Umbilical cord (tissue), 2 donors: ENCODE data around the gene ACSM2A. TPM values are rescaled to one million over a fixed set of nuclear protein-coding genes. Genes with fewer than 3 reads are reported as not detected.
"Not testable (repeated sequence)": the region's sequence is repeated elsewhere in the genome, so short reads cannot be mapped to it uniquely, and the experiment has no call there.

Experiments used
- DNase-seq: peaks from one replicate; pipeline ENCODE4 v3.0.0-alpha.2; 2015; ENCODE audit warnings: low spot score
- total RNA-seq: library from RNA; depleted of rRNA; stranded (reverse); fragments of >200 nt; gene quantifications from one replicate; pipeline ENCODE4 v1.2.3, GENCODE V29; 2014; ENCODE audit warnings: low replicate concordance; ENCODE audit not compliant: insufficient read depth

The ACSM2A gene
- total RNA-seq, 1 donor from 2014 or later, result 5.1 TPM

DNA sequence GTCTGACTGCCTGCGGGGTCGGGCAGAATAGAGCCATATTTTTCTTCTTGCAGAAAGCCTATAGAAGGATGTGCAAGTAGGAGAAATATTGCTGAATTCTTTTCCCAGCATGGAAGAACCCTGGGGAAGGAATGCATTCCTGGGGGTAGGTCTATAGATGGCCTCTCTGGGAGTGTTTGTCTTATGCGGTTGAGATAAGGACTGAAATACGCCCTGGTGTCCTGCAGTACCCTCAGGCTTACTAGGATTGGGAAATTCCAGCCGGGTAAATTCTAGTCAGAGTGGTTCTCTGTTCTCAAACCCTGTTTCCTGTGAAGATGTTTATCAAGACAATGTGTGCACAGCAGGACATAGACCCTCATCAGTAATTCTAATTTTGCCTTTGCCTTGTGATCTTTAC lies 2.3 kb downstream of the ACSM2A start:
- not testable (repeated sequence) for DNase-seq

DNA sequence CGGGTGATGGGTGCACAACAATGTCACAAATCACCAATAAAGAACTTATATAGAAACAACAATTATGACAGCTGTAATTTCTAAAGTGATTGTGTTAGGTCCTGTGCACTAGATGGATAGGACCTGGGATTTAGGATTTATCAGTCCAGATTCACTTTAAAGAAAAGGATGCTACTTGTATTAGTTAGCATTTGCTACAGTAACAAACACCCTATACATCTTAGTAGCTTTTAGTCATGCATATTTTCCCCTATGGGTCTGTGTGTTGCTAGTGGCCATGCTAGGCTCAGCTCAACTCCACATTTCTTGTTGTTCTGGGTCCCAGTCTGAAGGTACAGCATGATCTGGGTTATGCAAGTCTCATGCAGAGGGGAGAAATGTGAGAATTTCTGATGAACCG lies 7.9 kb downstream of the ACSM2A start:
- not testable (repeated sequence) for DNase-seq

DNA sequence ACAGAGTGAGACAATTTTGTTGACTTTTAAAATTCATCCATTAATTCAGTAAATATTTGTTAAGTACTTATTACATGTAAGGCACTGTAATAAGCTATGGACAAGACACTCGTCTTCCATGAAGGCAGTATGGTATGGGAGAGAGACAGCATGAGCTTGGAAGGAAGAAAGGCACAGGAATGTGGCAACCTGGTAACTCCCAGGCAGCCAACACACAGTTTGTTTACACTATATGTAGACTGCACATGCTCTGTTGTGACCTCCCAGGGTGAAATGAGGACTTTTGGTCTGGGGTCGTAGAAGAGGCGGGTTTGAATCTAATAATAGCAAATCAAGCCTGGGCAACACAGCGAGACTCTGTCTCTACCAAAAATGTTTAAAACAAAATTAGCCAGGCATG lies 9.0 kb downstream of the ACSM2A start:
- DNase-seq, result not testable (repeated sequence)

DNA sequence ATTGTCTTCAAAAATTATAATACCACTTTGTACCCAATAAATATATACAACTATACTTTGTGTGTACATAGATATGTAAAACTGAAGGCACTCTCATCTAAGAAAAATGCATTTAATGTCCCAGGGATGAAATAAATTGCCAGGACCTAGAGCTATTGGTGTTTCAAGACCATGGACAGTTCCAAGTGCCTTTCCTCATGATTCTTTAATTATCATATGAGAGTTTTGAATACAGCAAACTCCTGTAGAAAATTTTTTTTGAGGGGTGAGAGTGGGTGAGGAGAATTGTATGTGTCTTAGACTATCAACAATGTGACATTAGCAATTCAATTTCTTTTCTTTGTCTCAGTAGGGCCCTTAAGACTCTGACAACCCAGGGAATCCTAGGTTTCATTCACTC lies 17.6 kb downstream of the ACSM2A start:
- DNase-seq, result not testable (repeated sequence)

DNA sequence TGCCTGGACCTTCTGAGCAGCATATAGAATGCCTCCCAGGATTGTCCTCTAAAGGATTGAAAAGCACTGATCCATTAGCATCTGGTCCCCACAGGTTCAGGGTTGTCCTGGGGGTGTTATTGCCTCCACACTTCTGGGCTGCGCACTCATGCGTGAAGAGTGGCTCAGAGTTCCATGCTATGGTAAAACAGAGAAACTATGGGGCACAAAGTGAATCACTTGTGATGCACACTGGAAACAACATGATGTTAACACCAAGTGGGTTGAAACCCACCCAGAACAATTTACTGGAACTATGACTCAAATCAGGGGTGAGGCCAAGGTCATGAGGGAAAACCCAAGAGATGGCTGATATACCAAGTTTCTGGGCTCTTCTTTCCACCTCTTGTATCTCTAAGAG lies 18.6 kb downstream of the ACSM2A start:
- DNase-seq, result not testable (repeated sequence)

DNA sequence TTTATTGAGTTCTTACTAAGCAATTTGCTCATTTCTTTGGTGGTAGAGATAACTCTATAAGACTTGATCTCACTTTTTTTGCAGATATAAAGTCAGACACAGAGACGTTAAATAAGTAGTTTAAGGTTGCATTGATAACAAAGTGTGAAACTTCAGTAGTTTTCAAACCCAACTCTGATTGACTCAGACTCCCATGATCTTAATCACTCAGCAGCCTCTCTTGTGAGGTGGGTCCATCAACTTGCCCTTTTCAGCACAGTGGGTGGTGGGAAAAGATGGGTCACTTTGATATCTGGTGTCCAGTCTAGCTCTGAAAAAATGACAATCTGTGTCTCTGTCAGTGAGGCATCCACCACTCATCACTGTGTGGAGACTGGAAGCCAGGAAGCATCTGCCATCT lies 19.4 kb downstream of the ACSM2A start:
- DNase-seq, result not testable (repeated sequence)

DNA sequence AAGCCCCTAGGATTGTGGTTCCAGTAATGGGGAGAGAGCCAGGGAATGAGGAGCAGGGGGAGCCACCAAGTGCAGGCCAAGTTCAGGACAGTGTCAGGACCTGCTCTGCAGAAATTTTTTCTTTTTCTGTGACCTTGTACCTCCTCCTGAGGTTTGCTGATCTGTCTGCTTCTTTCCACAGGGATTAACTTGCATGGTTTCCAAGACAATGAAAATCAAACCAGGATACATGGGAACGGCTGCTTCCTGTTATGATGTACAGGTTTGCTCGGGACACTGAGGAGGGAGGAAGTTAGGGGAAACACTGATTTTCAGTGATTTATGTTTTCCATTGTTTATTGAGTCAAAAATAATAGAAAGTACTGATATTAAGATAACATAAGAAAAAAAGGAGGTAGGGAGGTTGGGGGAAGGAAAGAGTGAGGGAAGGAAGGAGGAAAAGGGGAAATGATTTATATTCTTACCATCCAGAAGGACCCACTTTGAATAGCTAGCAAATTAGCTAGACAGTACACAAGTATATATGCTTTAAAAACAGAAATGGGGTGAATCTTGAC lies 25.9 kb downstream of the ACSM2A start:
- DNase-seq, result not testable (repeated sequence)

DNA sequence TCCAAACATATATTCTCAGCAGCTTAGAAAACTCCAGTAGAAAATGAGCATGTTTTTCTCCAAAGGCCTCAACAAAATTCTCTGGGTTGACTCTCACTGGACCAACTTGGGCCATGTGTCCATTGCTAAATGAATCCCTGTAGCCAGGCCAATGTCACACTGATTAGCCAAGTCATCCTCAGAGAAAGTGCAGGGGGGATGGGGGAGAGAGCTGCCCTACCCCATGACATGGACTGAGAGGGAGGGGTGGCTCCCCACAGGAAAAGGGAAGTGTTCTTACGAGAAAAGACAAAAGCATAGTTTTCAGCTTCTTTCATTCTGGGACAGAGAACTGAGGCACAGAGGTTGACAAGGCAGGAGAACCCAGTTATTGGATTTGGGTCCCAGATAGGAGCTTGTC lies 32.7 kb downstream of the ACSM2A start:
- not testable (repeated sequence) for DNase-seq

DNA sequence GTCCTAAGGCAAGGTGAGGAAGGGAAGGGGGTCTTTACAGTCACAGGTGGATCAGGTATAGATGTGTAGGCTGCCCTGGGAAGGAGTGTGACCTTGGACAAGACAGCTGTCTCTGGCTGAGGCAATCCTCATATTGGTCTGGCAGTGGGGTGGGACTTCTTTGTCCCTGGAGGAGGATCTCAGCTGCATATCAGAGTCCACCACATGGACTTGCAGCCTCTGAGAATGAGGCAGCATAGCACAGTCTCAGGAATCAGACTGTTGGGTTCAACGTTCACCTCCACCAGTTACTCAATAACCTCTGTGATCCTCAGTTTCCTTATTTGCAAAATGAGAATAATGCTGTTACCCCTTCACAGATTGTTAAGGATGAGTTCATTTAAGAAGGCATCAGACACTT lies 33.4 kb downstream of the ACSM2A start:
- DNase-seq, result no peak

DNA sequence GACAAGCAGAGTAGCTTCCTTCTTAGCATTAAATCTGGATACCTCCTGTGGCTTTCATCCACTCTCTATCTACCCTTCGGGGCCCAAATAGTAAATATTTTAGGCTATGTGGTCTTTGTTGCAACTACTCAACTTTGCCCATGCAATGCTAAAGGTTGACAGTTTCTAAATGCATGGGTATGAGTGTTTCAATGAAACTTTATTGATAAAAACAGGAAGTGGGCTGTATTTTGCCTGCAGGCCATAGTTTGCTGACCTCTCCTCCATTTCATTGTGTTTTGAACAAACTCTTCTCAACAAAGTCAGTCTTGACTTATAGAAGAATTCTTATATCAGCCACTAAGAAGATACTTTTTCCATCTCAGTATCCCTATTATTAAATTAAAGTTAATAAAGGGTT lies 34.1 kb downstream of the ACSM2A start:
- DNase-seq, result no peak

DNA sequence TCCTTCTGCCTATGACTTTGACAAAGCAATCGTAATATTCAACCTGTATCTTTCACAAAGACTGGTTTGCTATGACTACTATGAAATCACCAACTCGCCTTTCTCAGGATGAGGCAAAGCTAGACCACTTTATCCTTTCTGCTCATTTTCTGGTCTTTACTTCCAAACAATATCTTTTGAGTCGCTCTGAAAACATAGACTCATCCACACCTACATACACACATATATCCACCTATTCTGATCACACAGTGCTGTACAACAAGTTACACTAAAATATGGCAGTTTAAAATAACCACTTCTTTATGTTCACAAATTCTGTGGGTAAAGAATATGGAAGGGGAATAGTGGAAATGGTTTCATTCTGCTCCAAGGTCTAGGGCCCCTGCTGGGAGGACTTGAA lies 39.7 kb downstream of the ACSM2A start:
- not testable (repeated sequence) for DNase-seq

DNA sequence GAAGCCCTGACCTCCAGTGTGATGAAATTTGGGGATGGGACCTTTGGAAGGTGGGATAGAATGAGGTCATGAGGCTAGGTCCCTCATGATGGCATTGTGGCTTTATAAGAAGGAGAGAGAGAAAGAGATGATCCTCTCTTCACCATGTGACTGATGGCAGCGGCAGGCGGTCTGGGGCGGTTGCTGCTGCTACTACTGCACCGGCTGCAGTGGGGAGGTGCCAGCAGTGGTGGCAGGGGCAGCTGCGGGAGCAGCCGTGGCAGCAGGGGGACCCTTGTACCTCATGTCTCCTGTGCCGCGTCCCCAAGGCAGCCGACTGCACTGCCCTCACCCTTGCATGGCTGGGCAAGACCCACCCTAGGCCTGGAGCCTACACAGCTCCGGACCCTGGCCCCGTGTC lies 40.1 kb downstream of the ACSM2A start:
- DNase-seq, result not testable (repeated sequence)

DNA sequence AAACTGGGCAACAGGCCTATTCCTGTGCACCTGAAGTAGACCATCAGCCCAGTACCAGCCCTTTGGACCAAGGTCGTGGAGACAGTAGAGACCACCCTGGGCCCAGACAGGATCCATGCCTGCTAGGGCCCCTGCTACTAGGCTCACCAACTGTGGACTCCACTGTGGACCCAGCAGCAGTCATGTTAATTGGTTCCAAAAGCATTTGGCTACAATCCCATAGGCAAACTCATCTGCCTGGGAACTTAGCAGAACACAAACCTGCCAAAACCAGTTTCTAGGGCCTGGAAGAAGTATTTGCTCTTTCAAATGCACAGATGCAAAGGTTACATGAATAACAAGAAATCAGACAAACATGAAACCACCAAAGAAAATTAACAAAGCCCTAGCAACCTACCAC lies 53.1 kb downstream of the ACSM2A start:
- no peak for DNase-seq

DNA sequence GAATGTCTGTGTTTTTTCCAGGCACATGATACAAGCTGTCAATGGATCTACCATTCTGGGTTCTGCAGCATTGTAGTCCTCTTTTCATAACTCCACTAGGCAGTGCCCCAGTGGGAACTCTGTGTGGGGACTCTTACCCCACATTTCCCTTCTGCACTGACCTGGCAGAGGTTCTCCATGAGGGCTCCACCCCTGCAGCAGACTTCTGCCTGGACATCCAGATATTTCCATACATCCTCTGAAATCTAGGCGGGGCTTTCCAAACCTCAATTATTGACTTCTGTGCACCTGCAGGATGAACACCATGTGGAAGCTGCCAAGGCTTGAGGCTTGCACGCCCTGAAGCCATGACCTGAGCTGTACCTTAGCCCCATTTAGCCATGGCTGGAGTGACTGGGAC lies 56.0 kb downstream of the ACSM2A start:
- no peak for DNase-seq

DNA sequence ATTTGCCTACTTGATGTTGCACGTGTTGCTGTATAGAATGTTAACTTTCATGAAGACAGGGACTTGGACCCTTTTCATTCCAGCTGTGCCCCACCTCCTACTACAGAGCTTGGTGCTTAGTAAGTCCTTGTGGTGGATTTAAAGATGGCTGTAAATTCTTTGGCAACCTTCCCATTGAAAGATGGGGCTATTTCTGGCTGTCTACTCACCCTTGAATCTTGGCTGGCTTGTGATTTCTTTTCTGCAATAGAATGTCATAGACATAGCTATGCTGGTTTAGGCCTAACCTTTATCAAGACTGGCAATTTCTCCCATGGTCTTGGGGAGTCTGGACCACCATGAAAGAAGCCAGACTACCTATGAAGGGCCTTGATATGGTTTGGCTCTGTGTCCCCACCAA lies 59.0 kb downstream of the ACSM2A start:
- no peak for DNase-seq

DNA sequence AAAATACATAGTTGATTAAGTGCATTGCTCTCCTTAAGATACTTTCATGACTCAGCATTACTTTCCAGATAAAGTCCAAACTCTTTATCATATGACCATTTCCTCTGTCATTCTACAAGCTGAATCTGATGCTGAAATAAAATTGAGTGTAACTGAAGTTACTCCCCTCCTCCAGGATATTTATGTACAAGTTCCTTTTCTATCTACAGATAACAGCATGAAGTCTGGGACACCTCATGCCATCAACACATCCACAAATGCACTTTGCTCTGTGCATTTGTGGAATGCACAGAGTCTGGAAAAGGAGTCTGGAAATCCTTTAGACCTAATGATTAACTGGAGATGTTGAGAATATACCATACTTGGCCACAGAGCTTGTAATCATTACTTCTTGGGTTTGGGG lies 64.4 kb downstream of the ACSM2A start:
- no peak for DNase-seq

DNA sequence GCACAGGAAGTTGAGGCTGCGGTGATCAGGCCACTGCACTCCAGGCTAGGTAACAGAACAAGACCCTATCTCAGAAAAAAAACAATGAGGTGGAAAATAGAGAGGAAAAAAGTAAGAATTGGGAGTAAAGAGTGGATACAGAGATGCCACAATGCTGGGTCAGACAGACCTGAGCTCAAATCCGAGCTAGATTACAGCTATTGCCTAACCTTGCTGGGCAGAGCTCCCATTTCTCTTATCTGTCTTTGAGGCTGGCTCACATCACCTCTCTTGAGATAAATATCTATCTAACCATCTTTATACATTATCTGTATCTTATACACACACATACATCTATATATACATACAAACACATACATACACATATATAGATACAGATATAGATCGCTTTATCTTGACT lies 65.8 kb downstream of the ACSM2A start:
- no peak for DNase-seq

DNA sequence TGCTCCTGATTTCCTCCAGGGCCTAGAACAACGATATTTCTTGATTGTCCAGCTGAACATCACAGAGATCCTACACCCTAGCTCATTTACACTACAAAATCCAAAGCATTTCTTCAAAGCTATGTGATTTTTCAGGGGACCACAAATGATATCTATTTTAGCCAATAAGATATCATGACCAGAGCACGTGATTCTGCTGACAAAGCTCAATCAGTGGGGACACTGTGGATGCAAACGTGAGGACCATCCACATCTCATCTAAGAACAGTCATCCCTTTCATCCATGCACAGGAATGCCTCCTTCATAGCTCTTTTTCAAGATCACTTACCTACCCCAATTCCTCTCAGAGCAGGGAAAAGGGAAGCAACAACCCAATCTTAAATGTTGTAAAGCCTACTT lies 67.9 kb downstream of the ACSM2A start:
- no peak for DNase-seq

DNA sequence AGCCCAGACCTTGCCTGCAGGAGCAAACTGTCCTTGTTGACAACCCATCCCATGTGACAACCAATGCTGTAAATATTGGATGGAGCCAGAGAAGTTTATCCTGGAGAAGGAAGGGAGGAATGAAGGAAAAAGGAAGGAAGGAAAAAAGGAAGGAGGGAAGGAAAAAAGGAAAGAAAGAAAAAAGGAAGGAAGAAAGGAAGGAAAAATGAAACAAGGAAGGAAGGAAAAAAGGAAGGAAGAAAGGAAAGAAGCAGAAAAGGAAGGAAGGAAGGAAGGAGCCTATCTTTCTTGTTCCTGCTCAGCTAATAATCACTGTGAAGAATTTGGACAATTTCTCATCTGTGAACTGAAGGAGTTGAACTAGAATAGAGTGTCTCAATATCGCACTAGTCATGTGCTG lies 68.8 kb downstream of the ACSM2A start:
- no peak for DNase-seq

DNA sequence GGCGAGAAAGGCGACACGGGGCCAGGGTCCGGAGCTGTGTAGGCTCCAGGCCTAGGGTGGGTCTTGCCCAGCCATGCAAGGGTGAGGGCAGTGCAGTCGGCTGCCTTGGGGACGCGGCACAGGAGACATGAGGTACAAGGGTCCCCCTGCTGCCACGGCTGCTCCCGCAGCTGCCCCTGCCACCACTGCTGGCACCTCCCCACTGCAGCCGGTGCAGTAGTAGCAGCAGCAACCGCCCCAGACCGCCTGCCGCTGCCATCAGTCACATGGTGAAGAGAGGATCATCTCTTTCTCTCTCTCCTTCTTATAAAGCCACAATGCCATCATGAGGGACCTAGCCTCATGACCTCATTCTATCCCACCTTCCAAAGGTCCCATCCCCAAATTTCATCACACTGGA lies 80.5 kb downstream of the ACSM2A start:
- not testable (repeated sequence) for DNase-seq

DNA sequence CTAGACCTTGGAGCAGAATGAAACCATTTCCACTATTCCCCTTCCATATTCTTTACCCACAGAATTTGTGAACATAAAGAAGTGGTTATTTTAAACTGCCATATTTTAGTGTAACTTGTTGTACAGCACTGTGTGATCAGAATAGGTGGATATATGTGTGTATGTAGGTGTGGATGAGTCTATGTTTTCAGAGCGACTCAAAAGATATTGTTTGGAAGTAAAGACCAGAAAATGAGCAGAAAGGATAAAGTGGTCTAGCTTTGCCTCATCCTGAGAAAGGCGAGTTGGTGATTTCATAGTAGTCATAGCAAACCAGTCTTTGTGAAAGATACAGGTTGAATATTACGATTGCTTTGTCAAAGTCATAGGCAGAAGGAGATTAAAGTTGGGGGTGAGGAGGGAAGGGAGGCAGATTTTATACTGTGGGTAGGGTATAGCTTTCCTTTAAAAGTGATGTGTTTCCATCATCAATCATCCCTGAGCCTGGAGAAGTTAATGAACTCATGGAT lies 81.0 kb downstream of the ACSM2A start:
- not testable (repeated sequence) for DNase-seq

DNA sequence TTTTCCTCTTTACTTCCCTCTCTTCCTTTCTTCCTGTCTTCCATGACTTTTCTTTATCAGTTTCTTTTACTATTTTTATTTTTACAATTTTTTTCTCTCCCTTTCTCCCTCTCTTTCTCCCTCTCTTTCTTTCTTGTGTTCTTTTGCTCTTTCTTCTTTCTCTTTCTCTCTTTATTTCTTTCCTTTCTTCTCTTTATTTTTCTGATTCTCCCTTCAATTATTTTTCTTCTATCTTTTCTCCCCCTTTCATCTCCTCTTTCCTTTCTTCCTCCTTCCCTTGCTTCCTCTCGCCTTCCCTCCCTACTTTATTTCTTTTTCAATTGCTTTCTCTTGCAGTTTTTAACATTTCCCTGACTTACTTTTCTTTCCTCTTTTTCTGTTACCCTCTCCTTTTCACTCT lies 85.3 kb downstream of the ACSM2A start:
- DNase-seq, result not testable (repeated sequence)
